Fibroblast of skin of left biceps (primary cell): Measurements from ENCODE around the gene ATP6V1F.

ENCODE experiments used
- DNase-seq, 2 experiments: peaks; one replicate each; pipeline ENCODE4 v3.0.0-alpha.2; 2013; ENCODE audit warnings: low read depth in 2 of 2

ATP6V1F gene

GRCh38 chr7:128882134-128882533 lies 19.5 kb downstream of the ATP6V1F start:
- DNase-seq, result no peak

DNA sequence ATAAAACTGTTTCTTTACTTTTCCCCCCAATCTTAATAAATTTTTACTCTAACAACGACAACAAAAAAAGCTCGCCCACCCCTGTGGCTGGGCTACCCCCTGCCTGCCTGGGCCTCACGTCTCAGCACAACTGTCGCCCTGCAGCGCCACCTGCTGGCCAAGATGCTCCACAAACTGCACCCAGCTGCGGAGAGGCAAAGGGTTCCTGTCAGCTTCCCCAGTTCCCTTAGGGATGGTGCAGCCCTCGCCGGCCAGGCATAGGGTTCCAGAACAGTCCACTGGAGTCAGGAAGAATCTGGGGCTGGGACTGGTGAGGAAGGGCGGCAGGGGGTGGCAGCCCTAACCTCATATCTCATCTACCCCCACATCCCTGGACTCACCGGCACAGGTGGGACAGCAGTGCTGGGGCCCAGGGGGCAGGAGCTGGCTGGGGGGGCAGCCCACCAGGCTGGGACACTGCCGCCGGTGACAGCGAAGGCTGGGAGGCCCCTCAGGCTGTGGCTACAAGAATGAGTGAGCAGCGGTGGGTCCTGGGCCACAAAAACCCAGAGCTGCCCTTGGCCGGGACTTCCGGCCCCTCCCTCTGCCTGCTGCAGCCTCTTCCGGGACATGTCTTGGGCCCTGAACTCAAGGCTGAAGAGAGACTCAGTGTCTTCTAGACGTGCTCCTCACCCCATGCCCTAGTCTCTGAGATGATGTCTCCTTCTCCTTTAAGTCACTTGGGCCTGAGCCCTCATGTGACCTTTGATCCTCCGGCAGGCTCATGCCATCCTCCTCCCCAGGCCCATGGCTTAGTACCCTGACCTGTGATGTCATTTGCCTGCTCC lies 21.2 kb downstream of the ATP6V1F start:
- DNase-seq, result peak in 1 of 2 experiments; percentile 12

GRCh38 chr7:128884561-128885369 lies 22.1 kb downstream of the ATP6V1F start:
- DNase-seq, result no peak

DNA sequence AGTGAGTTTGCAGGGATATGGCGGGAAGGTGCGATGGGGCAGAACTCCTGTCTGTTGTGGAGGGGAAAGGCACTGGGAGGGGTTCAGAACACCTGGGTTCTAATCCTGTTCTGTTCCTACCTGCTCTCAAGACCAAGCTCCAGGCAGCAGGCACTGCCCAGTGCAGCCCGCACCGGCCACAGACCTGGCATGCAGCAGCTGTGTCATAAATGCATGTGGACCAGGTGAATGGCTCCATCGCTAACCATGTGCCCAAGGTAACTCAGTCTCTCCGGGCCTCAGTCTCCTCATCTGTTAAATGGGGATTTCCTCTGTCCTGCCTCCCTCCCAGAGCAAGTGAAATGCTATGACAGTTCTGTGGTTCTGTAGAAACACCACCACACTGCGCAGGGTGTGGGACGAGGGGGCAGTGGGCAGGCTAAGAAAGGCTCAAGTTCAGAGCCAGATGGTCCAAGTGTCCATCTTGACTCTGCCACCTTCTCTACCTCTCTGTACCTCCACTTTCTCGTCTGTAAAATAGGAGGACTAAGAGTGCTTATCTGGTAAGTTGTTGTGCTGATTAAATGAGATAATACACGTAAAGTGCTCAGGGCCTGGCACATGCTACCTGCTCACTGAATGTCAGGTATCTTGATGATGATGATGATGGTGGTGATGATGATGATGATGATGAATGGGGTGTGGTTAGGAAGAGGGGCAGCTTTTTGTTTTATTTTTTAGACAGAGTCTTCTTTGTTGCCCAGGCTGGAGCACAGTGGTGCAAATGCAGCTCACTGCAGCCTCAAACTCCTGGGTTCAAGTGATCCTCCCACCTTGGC lies 22.9 kb downstream of the ATP6V1F start:
- no peak for DNase-seq

DNA sequence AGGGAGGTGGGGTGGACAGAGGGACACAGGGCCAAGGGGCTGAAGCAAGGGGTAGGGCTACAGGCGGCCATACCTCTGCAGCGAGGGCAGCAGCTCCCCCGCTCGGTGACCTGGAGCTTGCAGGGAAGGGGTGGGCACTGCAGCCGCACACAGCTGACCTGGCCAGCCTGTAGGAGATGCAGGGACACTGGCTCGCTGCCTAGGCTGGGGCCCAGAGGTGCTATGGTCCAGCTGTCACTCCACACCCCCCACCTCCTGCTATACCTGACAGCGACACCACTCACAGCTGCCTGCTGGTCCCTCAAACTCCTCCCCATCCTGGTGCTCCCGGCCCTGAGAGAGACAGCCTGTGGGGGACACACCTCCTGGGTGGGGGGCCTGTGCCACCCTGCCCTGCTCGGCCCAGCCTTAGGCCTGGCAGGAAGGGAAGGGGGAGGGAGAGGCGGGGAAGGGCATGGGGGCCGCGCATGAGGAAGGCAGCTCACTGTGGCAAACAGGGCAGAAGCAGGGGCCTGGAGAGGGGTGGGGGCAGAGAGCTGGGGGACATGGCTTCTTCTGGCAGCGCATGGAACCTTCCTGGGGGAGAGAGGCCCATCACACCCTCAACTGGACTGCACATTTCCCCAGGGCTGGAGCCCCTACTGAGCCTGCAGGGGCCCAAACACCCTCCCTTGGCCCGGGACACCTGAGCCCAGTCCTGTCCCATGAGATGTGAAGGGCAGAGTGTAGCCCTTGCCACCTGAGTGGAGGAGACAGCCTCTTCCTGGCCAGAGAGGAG lies 23.9 kb downstream of the ATP6V1F start:
- DNase-seq, result no peak

- DNase-seq, result no peak
Observed at GRCh38 chr7:128887169-128888038, 24.7 kb downstream of the ATP6V1F start.

DNA sequence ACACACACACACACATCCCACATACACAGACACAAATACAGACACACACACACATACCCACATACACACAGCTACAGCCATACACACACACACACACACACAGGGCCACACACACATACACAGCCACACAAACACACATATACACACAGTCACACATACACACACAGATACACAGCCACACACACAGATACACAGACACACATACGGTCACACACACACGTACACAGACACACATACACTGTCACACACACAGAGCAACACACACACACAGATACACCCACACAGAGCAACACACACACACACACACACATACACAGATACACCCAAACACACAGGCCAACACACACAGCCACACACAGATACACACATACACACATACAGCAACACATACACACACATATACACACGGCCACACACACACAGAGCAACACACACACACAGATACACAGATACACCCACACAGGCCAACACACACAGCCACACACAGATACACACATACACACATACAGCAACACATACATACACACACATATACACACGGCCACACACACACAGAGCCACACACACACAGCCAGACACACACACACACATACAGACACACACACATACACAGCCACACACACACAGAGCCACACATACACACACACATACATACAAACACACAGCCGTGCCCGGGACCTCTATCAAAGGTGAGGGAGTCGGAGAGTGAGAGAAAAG lies 25.5 kb downstream of the ATP6V1F start:
- DNase-seq, result no peak

- DNase-seq, result no peak
Observed at GRCh38 chr7:128888756-128889095, 26.1 kb downstream of the ATP6V1F start.

DNA sequence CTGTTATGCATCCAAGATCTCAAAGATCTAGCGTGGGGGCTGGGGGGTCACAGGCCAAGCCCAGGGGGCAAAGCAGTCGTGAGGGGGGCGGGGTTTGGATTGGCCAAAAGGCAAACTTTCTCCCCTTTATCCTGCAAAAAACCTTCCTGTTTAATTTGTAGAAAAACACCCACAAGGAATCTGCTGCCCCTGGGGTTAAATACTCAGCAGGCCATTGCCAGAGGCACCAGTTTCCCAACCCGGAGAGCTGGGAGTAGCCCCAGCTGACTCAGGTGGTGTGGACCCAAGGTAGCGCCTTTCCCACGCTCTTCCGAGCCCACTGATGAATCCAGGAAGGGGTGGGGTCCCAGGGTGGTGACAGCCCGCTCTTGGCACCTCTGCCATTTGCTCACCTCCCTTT lies 26.5 kb downstream of the ATP6V1F start:
- no peak for DNase-seq

DNA sequence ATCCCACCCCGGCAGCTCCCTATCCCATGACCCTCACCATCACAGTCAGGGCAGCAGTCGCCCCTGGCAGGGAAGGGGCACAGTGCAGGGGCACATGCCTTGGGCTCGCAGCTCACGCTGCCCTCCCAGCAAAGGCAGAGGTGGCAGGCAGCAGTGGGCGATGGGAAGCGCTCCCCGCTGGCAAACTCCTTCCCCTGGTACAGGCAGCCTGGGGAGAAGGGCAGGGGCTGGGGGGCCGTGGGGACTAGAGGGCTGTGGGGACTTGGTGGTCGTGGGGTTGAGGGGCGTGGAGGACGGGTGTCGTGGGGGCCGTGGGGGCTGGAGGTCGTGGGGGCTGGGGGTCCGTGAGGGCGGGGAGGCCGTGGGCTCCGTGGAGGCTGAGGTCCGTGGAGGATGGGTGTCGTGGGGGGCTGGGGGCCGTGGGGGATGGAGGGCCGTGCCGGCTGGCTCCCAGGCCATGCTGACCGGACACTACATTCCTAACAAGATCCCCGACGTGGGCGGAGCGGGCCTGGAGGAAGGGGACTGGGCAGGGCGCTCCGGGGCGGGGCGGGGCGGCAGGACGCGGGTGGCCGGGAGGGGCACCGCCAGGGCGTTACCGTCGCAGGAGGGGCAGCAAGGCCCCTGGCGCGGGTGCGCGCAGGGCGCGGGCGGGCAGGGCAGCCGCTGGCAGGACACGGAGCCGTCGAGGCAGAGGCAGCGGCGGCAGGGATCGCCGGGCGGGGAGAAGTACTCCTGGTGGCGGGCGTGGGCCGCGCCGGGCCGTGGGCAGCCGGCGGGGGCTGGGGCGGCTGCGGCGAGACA lies 27.9 kb downstream of the ATP6V1F start:
- DNase-seq, result no peak

DNA sequence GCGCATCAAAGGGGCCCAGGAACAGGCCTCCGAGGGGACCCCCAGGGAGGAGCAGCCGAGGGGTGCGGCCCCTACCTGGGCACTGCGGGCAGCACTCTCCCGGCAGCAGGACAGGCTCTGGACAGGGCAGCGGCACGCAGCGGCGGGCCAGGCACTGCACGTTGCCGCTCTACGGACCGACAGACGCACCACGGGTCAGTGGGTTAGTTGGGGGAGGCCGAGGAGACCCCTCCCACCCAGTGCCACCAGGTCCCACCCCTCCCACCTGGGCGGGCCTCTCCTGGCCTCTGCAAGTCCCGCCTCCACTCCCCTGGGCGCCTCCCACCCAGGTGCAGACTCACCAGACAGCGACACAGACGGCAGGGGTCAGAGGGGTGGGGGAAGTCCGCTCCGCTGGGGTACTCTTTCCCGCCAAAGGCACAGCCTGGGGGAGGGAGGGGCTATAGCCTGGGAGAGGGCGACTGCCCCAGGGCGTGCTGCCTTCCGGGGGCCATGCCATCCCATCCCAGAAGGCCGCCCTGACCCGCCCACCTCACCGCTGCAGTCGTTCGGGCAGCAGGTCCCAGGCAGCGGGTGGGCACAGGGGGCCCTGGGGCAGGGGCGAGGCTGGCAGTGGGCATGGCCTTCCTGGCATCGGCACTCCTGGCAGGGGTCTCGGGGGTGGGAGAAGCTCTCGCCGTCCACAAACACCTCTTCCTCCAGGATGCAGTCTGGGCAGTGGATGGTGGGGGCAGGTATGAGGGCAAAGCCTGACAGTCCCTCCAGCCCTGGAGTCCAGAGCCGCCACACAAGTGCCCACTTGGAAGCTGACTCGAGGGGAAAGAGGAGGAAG lies 28.7 kb downstream of the ATP6V1F start:
- no peak for DNase-seq

DNA sequence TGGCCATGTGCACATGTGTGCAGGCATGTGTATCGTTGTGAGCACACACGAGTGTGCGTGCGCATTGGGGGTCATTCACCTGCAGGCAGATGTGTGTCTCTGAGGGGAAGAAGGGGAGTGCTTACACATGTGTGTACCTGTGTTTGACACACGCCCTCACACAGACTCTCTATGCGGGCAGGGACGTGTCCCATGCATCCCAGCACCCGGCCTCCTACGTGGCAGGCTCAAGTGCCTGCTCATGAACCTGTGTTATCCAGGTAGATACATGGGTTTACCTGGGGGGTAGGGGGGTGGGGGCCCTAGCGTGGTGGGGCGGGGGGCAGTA lies 29.2 kb downstream of the ATP6V1F start:
- DNase-seq, result no peak

- no peak for DNase-seq
Observed at GRCh38 chr7:128892521-128893250, 30.0 kb downstream of the ATP6V1F start.

DNA sequence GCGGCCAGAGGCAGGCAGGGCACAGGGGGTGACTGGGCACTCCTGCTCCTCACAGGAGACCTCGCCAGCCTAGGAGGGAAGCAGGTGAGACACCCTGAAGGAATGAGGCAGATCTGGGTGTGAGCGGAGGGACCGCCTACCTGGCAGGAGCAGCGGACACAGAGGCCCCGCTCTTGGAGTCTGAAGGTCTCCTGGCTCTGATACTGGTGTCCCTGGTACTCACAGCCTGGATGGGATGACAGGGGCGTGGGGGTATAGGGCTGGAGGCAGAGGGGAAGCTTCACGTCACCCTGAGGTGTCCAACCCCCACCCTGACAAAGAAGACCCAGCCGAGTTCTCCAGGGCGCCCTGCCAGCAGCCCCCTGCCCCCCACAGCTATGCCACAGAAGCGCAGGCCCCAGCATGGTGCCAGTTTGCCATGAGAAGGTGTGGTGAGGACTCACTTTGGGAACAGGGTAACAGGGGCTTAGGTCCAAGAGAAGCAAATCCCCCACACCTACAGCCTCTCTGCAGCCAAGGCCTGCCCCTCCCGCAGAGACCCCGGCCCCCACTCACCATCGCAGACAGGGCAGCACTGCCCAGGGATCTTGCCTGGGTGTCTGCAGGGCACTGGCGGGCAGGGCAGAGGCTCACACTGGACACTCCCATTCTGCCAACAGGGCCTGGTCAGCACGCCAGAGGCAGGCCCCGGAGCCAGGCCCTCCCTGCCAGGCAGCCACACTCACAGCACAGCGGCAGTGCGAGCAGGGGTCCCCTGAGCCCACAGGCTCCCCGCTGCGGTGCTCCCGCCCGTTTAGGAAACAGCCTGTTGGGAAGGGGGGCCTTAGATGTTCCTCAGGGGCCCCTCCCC lies 30.8 kb downstream of the ATP6V1F start:
- DNase-seq, result no peak

DNA sequence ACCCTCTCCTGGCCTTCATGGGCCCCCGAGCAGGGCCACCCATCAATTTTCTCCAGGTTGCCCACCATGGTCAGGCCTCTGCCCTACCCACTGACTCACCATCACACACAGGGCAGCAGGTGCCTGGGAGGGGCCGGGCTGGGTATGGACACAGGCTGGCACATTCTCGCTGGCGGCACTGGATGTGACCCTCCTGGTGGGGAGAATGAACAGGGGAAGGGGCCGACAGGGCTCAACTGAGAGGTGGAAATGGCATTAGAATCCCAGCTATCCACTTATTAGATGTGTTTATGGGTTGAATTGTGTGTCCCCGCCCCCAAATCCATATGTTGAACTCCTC lies 31.4 kb downstream of the ATP6V1F start:
- DNase-seq, result no peak

GRCh38 chr7:128895320-128895719 lies 32.7 kb downstream of the ATP6V1F start:
- DNase-seq, result no peak

DNA sequence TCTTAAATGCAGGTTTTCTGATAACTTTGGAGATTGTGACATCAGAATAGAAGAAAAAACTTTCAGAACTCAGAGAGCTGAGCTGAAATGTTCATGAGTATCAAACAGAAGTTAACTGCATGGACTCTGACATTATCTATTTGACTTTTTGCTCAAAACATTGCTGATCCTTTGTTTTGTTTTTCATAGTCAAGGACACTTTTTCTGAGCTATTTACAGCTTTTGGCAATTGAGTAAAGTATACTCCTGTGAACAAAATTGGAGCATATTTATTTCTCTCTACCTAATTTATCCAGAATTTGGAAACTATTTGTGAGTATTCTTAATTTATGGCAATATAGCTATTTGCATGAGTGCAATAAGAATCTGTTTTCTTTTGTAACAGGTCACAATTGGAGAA lies 36.7 kb downstream of the ATP6V1F start:
- DNase-seq, result no peak
